Smooth muscle cell (in vitro differentiated cells): ENCODE measurements around the gene GRHL3. TPM values are rescaled to one million over a fixed set of nuclear protein-coding genes. Genes with fewer than 3 reads are reported as not detected.

Experiments
- DNase-seq: peaks from one replicate; lab custom pipeline; 2025; ENCODE audit not compliant: unreplicated experiment; lab: John Stamatoyannopoulos, UW
- H2AFZ ChIP-seq: fragments of 200-600 bp; sonication (generic); 2 replicates; pipeline ENCODE4 v1.6.0; 2016; ENCODE audit warnings: antibody characterized with exemption, low read depth, mild to moderate bottlenecking
- H3F3A ChIP-seq: fragments of 200-600 bp; sonication (generic); 2 replicates; pipeline ENCODE4 v1.6.0; 2017; ENCODE audit warnings: antibody characterized with exemption, low read depth
- H3K27ac ChIP-seq: fragments of 200-600 bp; sonication (generic); 2 replicates; pipeline ENCODE4 v1.5.1; 2016; ENCODE audit warnings: low read depth, mild to moderate bottlenecking
- H3K27me3 ChIP-seq: fragments of 200-600 bp; sonication (generic); 2 replicates; pipeline ENCODE4 v1.6.1; 2016; ENCODE audit warnings: low read depth, mild to moderate bottlenecking
- H3K36me3 ChIP-seq: fragments of 200-600 bp; sonication (generic); 2 replicates; pipeline ENCODE4 v1.5.1; 2016; ENCODE audit warnings: low read depth
- H3K4me1 ChIP-seq: fragments of 200-600 bp; sonication (generic); 2 replicates; pipeline ENCODE4 v1.5.1; 2016; ENCODE audit warnings: low read depth
- H3K4me2 ChIP-seq: fragments of 200-600 bp; sonication (generic); 2 replicates; pipeline ENCODE4 v1.6.0; 2016; ENCODE audit warnings: mild to moderate bottlenecking
- H3K4me3 ChIP-seq: fragments of 200-600 bp; sonication (generic); 2 replicates; pipeline ENCODE4 v1.5.1; 2016; ENCODE audit warnings: mild to moderate bottlenecking
- H3K79me2 ChIP-seq: fragments of 200-600 bp; sonication (generic); 2 replicates; pipeline ENCODE4 v1.6.0; 2016; ENCODE audit warnings: low read depth, mild to moderate bottlenecking
- H3K9ac ChIP-seq: fragments of 200-600 bp; sonication (generic); 2 replicates; pipeline ENCODE4 v1.6.0; 2016; ENCODE audit warnings: low read depth
- H3K9me3 ChIP-seq: fragments of 200-600 bp; sonication (generic); replicated peaks from 2 replicates; pipeline ENCODE4 v1.5.1; 2016; ENCODE audit warnings: low read depth
- H4K20me1 ChIP-seq: fragments of 200-600 bp; sonication (generic); 2 replicates; pipeline ENCODE4 v1.6.0; 2016; ENCODE audit warnings: low read depth
- WGBS: methylation state at CpG from one replicate; pipeline ENCODE4 v1.1.7; 2016; ENCODE audit warnings: low lambda C conversion rate; 5-methylcytosine and 5-hydroxymethylcytosine counted together
- polyA plus RNA-seq: library from polyadenylated mRNA; unstranded; fragments of >200 nt; fragmentation: Nextera tagmentation; extraction: Ambion mirVana; gene quantifications from 2 replicates; pipeline ENCODE4 v1.2.1, GENCODE V29; 2016
- total RNA-seq: library from RNA; depleted of rRNA; stranded (reverse); fragments of >200 nt; gene quantifications from 2 replicates; pipeline ENCODE4 v1.2.3, GENCODE V29; 2014
- TF ChIP-seq, protein P1 (sequence below): fragments of 200-600 bp; sonication (generic); IDR thresholded peaks from 2 replicates; pipeline ENCODE4 v1.5.1; 2017; ENCODE audit warnings: borderline replicate concordance, mild to moderate bottlenecking, antibody characterized with exemption; ENCODE audit not compliant: insufficient read depth, poor library complexity, severe bottlenecking

The GRHL3 gene
- total and polyA plus RNA-seq, 2 experiments from 2014 or later: 0.87 to 10.5 TPM

DNA sequence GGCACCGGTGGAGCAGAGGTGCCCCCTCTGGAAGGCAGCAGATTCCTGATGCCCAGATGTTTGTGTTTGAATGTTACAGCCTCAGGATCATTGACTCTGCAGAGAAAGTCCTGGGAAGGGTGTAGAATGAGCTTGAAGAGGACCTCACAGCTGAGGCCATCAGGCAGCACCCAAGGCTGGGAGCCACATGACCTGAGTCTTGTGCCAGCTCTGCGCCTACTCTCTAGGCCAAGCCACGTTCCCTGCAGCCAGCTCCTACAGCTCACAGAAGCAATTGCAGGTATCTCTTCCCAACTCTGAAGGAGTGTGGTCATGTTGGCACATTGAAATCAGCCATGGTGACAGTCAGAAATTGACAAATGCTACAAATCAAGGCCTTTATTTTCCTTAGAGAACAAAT is 36.3 kb downstream of the GRHL3 start:
- H3K36me3 ChIP-seq: no peaks in the 10 kb centered on the region
- H3K4me2 ChIP-seq: no peak overlapping the region
- H3K27me3 ChIP-seq: no peaks in the 10 kb centered on the region
- 91% methylated on average over 3 of the region's 3 CpGs for WGBS
- no peaks in the 10 kb centered on the region for H4K20me1 ChIP-seq
- H3K4me1 ChIP-seq: no peaks in the 10 kb centered on the region
- no peaks in the 10 kb centered on the region for H3F3A ChIP-seq
- no peak overlapping the region for H3K27ac ChIP-seq
- H3K9ac ChIP-seq: no peak overlapping the region
- TF ChIP-seq, protein P1, sequence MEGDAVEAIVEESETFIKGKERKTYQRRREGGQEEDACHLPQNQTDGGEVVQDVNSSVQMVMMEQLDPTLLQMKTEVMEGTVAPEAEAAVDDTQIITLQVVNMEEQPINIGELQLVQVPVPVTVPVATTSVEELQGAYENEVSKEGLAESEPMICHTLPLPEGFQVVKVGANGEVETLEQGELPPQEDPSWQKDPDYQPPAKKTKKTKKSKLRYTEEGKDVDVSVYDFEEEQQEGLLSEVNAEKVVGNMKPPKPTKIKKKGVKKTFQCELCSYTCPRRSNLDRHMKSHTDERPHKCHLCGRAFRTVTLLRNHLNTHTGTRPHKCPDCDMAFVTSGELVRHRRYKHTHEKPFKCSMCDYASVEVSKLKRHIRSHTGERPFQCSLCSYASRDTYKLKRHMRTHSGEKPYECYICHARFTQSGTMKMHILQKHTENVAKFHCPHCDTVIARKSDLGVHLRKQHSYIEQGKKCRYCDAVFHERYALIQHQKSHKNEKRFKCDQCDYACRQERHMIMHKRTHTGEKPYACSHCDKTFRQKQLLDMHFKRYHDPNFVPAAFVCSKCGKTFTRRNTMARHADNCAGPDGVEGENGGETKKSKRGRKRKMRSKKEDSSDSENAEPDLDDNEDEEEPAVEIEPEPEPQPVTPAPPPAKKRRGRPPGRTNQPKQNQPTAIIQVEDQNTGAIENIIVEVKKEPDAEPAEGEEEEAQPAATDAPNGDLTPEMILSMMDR: no peak
- H2AFZ ChIP-seq: no peak overlapping the region
- no peaks in the 10 kb centered on the region for H3K79me2 ChIP-seq
- H3K4me3 ChIP-seq: no peak overlapping the region
- DNase-seq: no peak
- H3K9me3 ChIP-seq: no peaks in the 10 kb centered on the region

DNA sequence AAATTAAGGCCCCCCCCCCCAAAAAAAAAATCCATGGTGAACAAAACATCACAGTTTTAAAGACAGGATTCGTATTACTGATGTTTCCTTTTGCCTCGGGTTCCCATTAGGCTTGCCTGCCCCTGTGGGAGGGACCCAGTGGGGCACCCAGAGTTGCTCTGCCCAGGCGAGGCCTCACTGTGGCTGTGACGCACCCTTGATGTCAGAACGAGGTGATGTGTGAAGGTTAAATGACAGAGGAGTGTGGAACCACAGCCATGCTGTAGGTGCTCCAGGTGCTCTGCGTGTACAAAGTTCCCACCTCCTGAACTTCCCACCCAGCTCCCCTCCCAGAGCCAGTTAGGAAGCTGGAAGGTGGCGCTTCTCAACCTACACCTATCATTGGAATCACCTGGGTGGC is 37.9 kb downstream of the GRHL3 start:
- Histone ChIP-seq H4K20me1 (no peaks in the 10 kb centered on the region), H3K27ac (no peak overlapping the region), H3K4me3 (no peak overlapping the region), H3K79me2 (no peaks in the 10 kb centered on the region), H2AFZ (no peak overlapping the region), H3K4me2 (no peak overlapping the region), H3K27me3 (no peaks in the 10 kb centered on the region), H3K9me3 (no peaks in the 10 kb centered on the region), H3K9ac (no peak overlapping the region), H3K36me3 (no peaks in the 10 kb centered on the region), H3F3A (no peaks in the 10 kb centered on the region), H3K4me1 (no peaks in the 10 kb centered on the region)
- WGBS: 95% methylated on average over 7 of the region's 7 CpGs
- DNase-seq: no peak
- TF ChIP-seq, protein P1: no peak

DNA sequence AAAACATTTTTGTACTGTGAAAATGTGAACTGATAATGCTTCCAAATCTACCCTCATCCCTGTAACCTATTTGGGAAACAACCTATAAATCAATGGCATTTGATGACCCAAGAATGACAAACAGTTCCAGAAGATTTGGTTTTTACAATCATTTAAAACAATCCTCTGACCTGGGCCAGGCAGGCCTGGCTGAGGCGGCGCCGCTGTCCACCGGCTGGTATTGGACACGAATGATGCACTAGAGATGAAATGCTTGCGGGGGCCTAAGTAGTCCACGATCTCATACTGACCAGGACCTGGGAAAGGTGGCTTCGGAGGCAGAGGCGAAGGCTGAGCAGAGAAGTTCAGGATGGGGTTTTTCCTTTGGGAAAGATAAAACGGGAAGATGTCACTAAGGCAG is 41.5 kb downstream of the GRHL3 start:
- H3F3A ChIP-seq: peaks cover 3% of the 10 kb centered on the region
- no peaks in the 10 kb centered on the region for H4K20me1 ChIP-seq
- DNase-seq: no peak
- no peak overlapping the region for H3K4me2 ChIP-seq
- H3K4me3 ChIP-seq: no peak overlapping the region
- no peaks in the 10 kb centered on the region for H3K9me3 ChIP-seq
- WGBS: 98% methylated on average over 10 of the region's 10 CpGs
- no peak overlapping the region for H3K9ac ChIP-seq
- H3K4me1 ChIP-seq: peaks cover 23% of the 10 kb centered on the region
- H3K79me2 ChIP-seq: no peaks in the 10 kb centered on the region
- TF ChIP-seq, protein P1: no peak
- H2AFZ ChIP-seq: no peak overlapping the region
- H3K27me3 ChIP-seq: no peaks in the 10 kb centered on the region
- H3K36me3 ChIP-seq: no peaks in the 10 kb centered on the region
- no peak overlapping the region for H3K27ac ChIP-seq

DNA sequence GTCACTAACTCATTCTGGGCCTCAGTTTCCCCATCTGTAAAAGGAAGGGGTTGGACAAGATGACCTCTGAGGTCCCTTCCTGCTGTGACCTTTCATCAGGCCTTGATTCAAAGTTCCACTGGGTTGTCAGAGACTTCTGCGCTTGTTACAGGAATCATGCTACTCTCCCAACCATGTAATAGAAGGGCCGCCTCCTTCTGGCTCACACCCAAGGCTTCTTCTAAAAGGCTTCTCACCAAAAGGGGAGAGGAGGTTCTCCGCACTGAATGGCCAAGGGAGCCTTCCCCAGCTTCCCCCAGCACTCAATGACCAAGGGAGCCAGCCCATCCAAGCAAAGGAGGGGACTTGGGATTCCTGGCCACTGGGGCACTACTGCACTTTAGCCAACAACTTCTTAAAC is 42.7 kb downstream of the GRHL3 start:
- Histone ChIP-seq H3K79me2 (no peaks in the 10 kb centered on the region), H3F3A (peaks cover 3% of the 10 kb centered on the region), H3K36me3 (no peaks in the 10 kb centered on the region), H3K9ac (no peak overlapping the region), H3K4me1 (peaks cover 23% of the 10 kb centered on the region), H3K27me3 (no peaks in the 10 kb centered on the region), H3K4me2 (no peak overlapping the region), H4K20me1 (no peaks in the 10 kb centered on the region), H2AFZ (no peak overlapping the region), H3K27ac (no peak overlapping the region), H3K4me3 (no peak overlapping the region), H3K9me3 (no peaks in the 10 kb centered on the region)
- WGBS: 98% methylated on average over 3 of the region's 3 CpGs
- TF ChIP-seq, protein P1: no peak
- no peak for DNase-seq
